Left renal cortex interstitium (tissue), 4 donors: ENCODE data around the gene KCNJ6. TPM values are rescaled to one million over a fixed set of nuclear protein-coding genes. Genes with fewer than 3 reads are reported as not detected.

Experiments used
- DNase-seq, 4 donors: peaks; one replicate each; pipeline ENCODE4 v3.0.0-alpha.2; 2013; ENCODE audit warnings: low read depth in 4 of 4, low spot score in 2 of 4, missing footprints in 1 of 4
- polyA plus RNA-seq, 4 donors: library from polyadenylated mRNA; unstranded; fragments of 120-200 nt; gene quantifications; one replicate each; pipeline ENCODE4 v1.2.1, GENCODE V29; 2013; ENCODE audit not compliant: insufficient read length in 4 of 4

KCNJ6 gene
- polyA plus RNA-seq, 4 donors: 0.17 to 0.59 (median 0.26) TPM

DNA sequence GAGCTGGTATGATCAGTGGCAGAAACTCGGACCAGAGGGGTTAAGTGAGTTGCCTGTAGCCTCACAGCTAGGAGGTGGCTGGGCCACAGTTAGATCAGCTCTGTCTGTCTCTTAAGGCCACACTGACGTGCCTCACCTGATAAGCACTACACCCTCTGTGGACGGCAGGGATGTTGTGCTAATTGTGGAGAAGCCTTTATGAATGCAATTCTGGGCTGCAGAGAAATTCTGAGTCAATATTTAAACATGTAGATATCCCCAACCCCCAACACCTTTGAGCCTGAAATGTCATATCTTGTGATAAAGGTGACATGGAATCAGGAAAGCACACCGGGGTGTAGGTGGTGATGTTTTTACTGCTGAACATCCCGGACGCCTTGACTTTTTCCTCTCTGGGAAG is 88.3 kb downstream of the KCNJ6 start:
- no peak for DNase-seq

DNA sequence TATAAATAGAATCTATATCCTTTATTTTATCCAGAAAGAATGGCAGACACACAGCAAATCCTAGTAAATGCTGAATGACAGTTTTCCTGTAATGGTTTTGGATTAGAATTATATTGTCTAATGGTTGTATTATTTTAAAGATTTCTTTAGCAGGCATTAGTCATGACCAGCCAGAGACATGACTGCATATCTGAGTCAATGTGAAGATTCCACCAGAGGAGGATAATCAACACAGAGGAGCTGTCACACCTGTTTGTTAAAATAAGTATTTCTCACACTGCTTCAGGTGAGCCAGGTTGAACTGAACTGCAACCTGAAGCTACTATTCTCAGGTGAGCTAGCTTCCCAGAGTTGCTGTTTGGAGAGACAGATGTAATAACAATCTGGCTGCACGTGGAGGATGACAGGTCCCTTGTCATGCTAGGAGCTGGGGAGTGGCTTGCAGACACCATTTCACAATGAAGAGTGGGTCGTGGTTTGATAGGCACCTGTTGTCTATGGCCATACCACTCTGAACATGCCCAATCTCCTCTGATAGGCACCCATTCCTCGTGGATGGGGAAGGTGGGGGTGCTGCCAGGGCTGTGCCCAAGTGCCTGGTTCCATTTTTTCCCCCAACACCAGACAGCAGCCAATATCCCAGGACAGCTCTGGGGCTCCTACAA is 94.3 kb downstream of the KCNJ6 start:
- DNase-seq: no peak

DNA sequence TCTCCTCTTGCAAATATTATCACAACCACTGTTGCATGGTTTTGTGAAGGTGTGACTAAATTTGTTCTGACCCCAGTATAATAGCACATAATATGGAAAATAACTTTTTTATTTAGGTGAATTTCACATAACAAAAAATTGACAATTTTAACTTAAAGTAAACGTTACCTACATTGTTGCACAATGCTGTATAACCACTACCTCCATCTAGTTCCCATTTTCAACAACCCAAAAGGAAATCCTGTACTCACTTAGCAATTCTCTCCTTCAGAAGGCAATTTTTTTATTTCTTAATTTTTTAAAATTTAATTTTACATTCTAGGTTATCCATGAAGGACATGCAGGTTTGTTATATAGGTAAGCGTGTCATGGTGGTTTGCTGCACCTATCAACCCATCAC is 95.2 kb downstream of the KCNJ6 start:
- no peak for DNase-seq

DNA sequence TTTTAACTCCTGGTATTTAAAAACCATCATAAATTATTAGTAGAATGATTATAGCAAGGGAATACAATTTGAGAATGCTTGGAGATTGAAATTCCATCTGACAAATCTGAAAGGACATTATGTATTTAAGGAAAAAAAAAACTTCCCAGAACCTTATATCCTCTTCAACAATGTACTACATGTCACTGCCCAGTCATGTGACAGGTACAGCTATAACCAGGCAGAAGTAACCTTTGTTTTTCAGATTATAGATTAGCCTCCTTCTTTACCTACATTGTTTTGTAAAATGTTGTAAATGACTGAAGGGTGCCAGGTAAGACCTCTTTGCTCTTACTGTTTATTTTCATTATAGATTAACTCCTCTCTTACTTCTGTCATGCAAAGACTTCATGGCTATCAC is 96.9 kb downstream of the KCNJ6 start:
- DNase-seq: no peak

DNA sequence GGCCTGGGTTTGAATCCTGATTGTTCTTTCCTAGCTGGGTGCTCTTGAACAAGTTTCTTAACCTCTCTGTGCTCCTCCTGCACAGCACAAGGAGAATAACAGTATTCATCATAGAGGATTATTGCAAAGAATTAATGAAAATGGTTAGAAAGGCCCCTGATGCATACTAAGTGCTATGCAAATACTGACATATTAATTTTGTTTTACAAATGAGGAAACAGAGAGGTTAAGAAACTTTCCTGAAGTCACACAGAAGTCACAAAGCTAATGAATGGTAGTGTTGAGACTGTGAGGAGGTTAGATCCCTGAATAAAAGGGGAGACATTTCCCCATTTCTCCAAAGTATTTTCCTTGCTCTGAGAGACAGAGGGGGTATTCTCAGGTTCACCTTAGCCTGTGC is 99.0 kb downstream of the KCNJ6 start:
- DNase-seq: no peak

DNA sequence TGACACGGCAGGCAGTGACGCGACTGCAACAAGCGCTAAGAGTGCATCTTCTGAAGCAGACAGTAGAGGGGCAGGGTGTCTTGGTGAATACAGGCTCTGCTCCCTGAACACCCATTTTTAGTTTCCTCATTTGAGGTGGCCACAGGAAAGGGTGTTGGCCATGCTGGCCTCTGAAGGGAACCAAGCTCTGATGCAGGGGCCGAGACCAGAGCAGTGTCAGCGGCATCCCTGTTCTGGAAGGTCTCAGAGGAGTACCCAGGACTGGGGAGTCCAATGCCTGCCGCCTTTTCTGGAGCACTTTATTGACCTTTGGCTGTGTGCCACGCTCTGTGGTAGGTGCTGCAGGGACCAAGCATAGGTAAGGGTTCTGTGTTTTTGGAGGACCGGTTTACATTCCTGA is 100.4 kb downstream of the KCNJ6 start:
- no peak for DNase-seq

DNA sequence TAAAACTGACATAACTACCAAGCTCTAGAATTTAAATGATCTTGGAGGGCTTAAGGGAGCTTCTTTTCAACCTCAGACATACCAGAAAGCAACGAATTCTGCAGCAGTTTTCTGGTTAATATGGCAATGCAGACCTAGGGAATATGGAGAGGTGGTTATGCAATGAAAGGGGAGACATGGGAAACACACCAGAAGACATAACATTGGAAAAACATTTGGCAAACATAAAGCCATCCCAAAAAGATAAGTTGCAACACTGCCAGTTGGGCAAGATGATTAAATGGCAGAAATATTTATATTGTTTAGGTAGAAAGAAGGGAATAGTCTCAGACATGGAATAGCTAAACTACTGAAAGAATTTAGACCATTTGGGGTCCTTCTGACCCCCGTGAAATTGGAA is 104.5 kb downstream of the KCNJ6 start:
- DNase-seq: no peak

DNA sequence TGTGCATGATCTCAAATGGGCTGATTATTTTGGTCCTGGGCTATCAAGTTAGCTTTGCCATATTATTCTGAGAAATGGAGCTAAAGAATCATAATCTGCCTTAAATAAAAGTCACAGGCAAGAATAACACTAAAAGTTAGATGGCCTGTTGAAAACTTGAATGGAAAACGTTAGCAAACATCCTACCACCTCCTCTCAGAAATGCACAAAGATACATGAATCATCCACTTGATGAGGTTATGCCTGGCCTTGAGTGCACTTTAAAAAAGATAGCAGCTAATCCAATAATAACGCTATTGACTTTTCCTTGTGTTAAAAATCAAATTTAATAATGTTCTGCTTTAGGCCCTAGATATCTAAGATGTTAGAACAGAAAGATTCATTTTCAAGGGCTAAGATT is 108.0 kb downstream of the KCNJ6 start:
- DNase-seq: no peak

DNA sequence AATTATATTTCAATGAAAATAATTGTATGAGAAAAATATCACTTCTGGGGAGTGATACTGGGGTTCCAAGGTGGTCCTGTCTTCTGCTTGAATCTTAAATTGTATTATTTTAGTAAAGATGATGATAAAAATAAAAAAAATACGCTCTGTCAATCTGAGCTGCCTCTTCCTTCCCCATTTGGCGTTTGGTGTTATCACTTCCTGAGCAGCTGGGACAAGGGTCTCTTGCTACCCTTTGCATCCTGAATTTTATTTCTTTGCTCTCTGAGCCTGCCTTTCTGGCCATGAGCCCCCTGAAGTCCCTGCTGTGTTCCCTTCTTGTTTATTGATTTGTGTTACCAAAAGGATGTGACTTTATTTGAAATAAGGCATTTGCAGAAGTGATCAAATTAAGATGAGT is 111.0 kb downstream of the KCNJ6 start:
- DNase-seq: no peak

DNA sequence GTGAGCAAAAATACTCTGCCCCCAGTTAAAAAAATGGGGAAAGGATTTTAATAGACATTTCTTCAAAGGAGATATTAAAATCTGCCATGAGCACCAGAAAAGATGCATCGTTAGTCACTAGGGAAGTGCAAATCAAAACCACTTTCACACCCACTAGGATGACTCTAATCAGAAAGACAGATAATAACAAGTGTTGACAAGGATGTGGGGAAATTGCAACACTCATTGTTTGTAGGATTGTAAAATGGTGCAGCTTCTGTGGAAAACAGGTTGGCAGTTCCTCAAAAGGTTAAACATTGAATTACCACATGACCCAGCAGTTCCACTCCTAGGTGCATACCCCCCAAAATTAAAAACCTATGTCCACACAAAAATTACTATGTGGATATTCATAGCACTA is 112.3 kb downstream of the KCNJ6 start:
- DNase-seq: no peak

DNA sequence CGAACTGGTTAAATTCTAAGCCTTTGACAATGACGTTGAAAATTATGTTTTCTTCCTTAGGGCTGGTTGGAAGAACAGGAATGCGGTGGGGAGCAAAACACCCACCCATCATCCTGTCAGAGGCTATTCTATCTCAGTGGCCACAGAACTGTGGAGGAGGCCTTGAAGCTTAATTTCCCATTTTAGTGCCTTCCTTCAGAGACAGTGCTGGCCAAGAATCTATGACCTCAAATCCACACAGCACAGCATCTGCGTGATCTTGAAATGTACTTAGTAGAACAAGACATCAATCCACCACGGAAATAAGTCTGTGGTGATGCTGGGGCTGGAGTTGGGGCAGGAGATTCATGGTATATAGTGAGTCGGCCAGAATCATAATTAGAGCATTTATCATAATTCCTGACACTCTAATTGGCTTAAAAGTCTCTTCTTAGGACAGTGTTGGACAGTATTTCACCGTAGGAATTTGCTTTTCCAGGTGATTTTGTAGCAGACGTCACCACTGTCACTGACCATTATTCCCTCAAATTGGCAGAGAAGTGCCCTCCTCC is 113.1 kb downstream of the KCNJ6 start:
- DNase-seq: no peak

DNA sequence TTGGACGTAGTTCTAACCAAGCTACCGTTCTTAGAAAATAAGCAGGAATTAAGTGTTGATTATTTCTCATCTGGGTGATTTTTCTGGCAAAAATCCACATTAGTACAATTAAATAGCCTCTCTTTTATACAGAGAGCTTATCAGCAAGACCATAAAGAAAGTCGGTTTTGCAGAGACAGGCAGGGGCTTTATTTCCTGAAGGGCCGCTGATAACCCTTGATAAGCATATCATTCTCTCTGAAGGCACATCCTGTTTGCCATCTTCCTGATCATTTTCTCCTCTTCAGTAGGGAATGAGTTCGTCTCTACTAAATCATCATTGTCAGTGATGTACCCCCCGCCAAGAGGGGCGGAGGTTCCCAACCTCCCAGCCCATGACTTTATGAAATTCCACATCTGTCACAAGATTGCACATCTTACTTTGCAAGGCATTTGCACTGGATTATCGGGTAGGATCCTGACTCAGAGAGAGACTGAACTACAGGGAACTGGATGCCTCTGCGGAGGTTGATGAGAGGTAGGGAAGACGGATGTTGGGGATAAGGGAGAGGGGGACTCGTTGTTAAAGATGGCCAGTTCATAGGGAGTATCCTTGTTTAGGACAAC is 115.7 kb downstream of the KCNJ6 start:
- DNase-seq: no peak

DNA sequence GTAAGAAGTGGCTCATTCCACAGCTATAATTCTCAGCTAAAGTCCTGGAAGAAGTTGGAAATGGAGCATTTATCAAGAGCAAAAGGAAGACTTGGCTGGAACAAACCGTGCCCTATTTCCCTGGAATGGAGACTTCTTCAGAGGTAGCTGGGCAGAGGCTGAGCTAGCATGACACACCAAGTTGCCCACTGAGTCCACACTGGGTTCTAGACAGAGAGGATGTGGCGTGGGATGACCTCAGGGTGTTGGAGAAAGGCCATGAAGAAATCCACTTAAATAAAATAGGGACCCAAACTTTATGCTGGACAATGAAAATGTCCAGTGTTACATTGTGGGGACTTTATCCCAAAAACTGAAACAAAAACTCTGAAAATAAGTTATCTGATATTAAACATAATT is 116.2 kb downstream of the KCNJ6 start:
- DNase-seq: no peak

DNA sequence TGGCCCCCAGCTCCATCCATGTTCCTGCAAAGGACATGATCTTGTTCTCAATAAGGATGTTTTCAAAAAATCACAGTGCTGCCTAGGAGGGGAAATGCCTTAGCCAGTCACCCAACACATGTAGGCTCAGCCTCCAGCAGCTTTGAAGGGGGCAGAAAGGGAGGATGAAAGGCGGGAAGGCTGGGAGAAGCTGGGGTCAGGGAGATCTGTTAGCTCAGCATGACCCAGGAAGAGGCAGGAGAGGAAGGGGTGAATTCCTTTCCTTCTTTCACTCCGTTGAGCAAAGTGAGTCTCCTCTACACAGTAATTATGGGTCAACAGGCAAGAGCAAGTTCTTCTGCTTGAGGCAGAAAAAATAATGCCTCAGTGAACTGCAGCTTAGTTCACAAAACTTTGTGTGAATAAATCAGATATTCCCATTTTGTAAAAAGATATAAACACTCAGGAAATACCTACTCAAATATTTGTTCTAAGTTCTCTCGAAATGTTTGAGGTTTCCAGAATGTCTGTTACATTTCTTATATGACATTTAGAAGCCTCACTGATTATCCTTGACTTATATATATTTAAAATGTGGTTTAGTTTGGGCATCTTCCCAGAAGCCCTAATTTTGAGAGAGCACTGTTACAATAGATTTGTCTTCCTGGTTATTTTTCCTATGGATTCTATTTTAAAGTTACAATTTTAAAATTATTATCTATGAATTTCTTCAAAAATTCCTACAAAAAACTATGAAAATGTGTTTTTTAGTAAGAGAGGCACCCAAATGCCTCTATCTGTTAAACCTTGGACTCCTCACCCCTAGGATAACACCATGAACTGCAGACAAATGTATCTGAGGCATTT is 116.8 kb downstream of the KCNJ6 start:
- peak in 3 of 4 donors; percentile 9 to 34 (median 24) for DNase-seq

DNA sequence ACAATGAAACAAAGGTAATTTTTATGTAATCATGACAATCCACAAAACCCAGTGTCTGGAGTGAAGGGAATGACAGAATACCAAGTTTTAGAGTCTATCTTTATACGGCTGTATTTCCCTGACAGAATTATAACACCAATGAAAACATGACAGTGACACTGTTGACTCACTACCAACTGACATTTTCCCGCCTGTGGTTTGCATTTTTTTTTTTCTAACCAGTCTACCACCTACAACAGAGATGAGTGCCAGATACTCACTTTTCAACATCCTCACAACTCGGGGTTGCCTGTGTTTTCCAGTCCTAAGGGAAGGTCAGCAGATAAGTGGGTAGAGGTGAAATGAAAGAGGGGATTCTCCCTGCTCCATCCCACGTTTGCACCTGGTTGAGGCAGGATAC is 118.9 kb downstream of the KCNJ6 start:
- no peak for DNase-seq

DNA sequence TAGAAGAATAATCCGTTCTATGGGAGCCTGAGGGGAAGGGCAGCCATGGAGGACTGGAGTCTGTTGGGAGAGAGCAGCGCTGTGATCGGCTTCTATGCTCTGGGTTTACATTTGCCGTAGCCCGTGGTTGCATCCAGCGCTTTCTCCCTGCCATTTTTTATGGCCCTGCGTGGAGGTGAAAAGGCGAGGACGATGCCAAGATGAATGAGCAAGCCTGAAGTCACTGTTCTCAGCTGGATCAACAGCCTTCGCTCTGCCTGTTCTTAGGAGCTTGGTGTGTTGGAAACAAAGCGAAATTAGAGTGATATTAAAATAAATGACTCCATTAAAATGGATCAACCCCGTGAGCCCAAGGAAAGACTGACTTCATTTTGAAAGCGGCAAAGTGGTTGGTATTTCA is 120.2 kb downstream of the KCNJ6 start:
- no peak for DNase-seq

DNA sequence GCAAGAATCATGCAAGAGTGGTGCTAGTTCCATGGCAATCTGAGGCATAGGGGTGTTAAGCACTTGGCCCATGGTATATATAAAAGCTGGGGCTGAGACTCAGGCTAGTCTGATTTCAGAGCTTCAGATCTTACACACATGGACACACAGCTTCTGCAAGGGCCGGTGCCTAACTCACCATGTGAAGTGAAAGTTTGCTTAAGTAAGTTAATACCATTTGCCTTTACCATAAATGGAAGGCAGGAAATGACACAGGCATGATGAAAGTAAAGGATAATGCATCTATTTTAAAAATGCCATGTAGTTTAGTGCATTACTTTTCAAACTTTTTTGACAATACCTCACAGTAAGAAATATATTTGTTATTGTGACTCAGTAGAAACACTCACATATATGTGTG is 122.6 kb downstream of the KCNJ6 start:
- no peak for DNase-seq

DNA sequence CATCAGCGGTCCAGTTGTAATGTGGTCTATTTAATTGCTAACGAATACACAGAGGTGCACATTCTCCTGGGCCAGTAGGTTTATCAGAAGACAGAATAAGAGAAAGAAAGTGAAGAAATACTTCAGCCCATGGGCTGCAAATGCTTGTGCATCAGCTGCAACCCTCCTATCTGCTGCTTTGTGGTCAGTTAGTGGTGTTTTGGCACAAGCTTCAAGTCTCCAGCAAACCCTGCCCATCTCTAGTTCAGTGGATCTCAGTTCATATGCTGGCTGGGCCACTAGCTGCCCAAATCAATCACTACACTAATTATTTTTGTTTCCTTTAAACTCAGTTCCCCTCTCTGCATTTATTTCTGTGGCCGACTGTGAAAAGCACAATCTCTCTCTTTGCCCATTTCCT is 124.2 kb downstream of the KCNJ6 start:
- no peak for DNase-seq

DNA sequence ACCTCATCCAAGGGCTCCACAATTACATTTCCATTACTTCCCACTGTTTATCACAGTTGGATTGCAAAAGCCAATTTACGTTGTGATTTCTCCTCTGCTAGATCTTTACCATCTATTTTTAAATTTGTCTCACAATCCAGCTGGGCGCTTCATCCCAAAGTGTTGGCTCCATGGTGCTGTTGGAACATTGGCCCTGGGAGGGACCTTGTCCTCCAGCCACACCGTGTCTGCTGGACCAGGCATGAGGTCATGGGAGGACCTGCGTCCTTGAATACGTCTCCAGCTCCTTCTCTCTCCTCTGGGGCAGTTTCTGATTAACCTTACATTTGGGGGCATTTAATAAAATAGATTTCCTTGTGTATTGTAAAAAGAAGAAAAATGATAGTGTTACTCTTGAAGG is 125.4 kb downstream of the KCNJ6 start:
- no peak for DNase-seq

DNA sequence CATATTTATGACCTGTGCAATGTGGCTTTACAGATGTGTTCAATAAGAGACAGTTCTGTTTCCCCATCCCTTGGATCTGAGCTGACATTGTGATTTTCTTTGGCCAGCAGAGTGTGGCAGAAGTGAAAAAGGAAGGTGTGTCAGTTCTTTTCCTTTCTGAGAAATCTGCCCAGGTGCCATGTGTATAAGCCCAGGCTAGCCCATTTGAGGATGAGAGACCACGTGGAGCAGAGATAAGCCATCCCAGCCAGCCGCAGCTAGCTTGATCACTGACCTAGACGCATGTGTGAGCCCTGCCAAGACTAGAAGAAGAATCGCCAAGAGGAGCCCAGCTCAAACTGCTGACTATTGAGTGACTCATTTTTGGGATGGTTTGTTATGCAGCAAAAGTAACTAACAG is 127.8 kb downstream of the KCNJ6 start:
- no peak for DNase-seq

DNA sequence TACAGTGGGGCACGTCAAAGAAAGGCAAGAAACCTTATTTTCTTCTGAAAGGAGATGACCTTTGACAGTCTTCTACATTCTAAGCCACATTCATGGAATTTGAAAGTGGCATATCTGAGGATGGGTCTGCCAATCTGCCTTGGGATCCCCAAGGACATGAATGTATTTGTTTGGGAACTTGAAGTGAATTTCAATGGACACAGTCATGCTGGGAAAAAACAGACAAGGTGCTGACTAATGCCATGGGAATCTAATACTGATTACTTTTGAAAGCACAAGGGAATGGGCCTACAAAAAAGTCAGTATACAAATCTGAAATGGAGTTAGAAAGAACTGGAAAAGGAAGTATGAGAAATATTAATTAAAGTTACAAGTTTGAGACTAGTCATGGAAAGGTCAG is 128.8 kb downstream of the KCNJ6 start:
- no peak for DNase-seq
